GM12891 (cell line): ENCODE measurements around the gene PRRC2A.

Source experiments
- POLR2A ChIP-seq: IDR thresholded peaks from 2 replicates; pipeline ENCODE4 v1.6.1; 2011; ENCODE audit warnings: low read depth, low read length, control low read depth
- POLR2AphosphoS5 ChIP-seq: IDR thresholded peaks from 2 replicates; pipeline ENCODE4 v1.6.1; 2011; ENCODE audit warnings: low read depth, low read length, control low read depth
- SPI1 ChIP-seq: IDR thresholded peaks from 2 replicates; pipeline ENCODE4 v1.6.1; 2011; ENCODE audit warnings: low read depth, low read length, control low read depth
- TAF1 ChIP-seq: IDR thresholded peaks from 2 replicates; pipeline ENCODE4 v1.6.1; 2011; ENCODE audit warnings: low read depth, low read length, control low read depth

DNA sequence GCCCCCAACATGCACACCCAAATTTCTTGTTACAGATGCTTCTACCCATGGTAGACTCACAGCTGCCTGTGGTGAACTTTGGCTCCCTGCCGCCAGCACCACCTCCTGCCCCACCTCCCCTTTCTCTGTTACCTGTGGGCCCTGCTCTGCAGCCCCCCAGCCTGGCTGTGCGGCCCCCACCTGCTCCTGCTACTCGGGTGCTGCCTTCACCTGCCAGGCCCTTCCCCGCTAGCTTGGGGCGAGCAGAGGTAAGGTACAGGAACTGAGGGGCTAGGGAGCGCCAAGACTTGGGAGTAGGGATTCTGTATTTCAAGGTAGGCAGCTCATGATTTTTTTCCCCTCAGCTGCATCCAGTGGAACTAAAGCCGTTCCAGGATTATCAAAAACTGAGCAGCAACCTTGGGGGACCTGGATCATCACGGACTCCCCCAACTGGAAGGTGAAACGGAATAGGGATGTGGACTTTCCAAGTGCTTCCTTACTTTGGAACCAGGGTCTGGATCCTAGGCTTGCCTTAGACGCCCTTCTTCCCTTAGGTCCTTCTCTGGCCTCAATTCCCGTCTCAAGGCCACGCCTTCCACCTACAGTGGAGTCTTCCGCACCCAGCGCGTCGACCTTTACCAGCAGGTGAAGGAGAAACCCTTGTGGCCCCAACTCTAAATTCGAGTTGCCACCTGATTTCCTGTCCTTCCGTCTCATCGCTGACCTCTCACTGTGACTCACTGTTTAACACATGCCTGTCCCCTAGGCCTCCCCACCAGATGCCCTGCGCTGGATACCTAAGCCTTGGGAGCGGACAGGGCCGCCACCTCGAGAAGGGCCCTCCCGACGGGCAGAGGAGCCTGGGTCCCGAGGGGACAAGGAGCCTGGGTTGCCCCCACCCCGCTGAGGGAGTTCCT, 16.4 kb downstream of the PRRC2A start:
- TF ChIP-seq POLR2AphosphoS5 (no peak), TAF1 (no peak), POLR2A (no peak), SPI1 (no peak)
